Right lobe of liver (tissue), 4 donors: ENCODE data around the gene PET100.

Experiments used
- CTCF ChIP-seq, 4 donors: fragments of 200-600 bp in 3 of 4; fragments of 450-650 bp in 1 of 4; IDR thresholded peaks; one replicate each; pipeline versions ENCODE4 v1.5.1 to v1.8.0; 2016 to 2022; ENCODE audit warnings: antibody characterized with exemption in 4 of 4, mild to moderate bottlenecking in 2 of 4
- POLR2A ChIP-seq: fragments of 450-650 bp; IDR thresholded peaks from one replicate; pipeline ENCODE4 v1.6.1; 2017; ENCODE audit warnings: antibody characterized with exemption, mild to moderate bottlenecking
- donor health status: DM: no; HTN: no; CAD: no.
- donor health status: DM: no; HTN: no; CAD: no.
- donor health status: DM: no; HTN: yes; CAD: no.

- no peak for TF ChIP-seq POLR2A
- no peak for TF ChIP-seq CTCF (IDR thresholded peaks at IDR 0.05)
Measured at GRCh38 chr19:7603919-7604318, 25.7 kb upstream of the PET100 start.
